Measurements from ENCODE around the gene OR51G2.
"Not testable (repeated sequence)": the region's sequence is repeated elsewhere in the genome, so short reads cannot be mapped to it uniquely, and the experiment has no call there.

The OR51G2 gene, protein sequence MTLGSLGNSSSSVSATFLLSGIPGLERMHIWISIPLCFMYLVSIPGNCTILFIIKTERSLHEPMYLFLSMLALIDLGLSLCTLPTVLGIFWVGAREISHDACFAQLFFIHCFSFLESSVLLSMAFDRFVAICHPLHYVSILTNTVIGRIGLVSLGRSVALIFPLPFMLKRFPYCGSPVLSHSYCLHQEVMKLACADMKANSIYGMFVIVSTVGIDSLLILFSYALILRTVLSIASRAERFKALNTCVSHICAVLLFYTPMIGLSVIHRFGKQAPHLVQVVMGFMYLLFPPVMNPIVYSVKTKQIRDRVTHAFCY

DNA sequence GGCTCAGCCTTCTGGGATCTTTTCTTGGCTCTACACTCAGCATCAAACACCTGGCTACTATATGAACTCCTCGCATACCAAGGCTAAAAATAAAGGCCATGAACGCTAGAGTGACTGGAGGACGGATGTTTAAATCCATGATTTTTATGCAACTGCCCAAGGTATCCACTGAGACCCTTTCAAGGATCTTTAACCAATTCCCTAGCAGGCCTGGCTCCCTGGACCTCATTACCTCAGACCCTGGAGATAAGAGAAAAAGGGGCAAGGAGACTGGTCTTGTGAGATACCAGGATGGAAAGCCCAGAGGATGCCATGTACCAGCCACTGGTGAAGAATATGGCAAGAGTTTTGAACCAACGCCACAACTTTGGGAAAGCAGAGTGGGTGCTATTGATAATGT is at the start of gene OR51G2:
TSS of gene OR51G2 (minus strand) at position 101 of the 400 bp plus-strand sequence. CDS start 3,687 bp downstream, outside the sequence.
- no peak for DNase-seq

DNA sequence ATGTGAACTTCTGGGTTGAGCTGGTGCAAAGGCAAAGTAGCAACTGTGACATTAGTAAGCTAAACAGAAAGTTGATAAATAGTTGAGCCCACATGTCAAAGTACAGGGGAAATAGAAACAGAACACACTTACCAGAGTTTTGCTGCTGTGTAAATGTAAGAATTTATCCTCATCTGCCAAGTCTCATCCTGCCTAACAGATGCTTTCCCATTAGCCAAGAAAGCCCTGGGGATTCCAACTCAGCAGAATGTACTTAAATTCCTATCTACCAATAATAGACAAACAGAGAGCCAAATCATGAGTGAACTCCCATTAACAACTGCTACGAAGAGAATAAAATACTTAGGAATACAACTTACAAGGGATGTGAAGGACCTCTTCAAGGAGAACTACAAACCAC is 43.7 kb upstream of the OR51G2 start:
- DNase-seq, result no peak

DNA sequence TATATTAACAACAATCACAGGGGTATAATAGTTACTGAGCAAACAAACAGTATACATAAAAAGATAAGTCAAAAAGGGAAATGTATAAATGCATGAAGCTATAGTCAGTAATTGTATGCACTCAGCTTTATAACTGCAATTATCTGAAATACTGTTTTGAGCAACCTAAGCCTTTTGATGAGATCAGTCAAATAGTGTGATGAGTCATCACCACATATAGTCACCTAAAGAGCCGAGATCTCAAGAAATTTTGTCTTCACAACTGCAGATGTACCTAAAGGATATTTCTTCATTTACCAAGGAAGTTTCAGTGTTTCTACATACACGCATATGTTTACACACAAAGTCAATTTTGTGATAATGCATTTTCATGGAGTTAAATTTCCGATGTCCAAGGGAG is 41.7 kb upstream of the OR51G2 start:
- no peak for DNase-seq

DNA sequence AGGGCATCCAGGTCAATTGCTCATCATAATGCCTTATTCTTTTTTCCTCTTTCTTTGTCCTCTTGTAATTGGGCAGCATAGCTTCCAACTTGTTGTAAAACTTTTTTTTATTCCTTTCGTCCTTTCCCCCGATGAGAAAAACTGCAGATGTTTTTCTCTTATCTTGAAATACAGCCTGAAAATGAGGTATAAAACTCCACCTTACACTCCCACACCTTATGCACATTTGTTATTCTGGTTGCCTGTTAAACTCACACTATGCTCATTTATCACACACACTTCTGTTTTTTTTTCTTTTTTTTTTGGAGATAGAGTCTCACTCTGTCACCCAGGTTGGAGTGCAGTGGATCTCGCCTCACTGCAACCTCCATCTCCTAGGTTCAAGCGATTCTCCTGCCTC is 38.2 kb upstream of the OR51G2 start:
- DNase-seq, result no peak

DNA sequence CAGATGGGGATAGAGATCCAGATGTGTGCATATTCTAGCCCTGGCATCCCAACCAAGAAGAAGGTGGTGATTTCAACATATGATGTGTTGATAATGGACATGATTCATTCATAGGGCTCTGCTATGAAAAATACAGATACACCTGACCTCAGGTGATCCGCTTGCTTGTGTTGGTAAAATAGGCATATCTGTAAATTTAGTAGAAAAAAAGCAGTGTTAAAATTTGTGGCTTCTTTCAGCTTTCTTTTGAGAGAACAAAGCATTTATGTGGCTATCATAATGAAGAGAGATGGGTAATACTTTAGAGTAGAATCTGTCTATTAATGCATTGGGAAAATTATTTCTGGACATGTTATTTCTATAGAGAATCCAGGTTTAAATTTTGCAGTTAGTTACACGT is 36.5 kb upstream of the OR51G2 start, which contains the start of gene OR51A2:
TSS of gene OR51A2 (minus strand) at position 101 of the 400 bp plus-strand sequence. CDS start at position 101, 0 bp downstream.
- not testable (repeated sequence) for DNase-seq

DNA sequence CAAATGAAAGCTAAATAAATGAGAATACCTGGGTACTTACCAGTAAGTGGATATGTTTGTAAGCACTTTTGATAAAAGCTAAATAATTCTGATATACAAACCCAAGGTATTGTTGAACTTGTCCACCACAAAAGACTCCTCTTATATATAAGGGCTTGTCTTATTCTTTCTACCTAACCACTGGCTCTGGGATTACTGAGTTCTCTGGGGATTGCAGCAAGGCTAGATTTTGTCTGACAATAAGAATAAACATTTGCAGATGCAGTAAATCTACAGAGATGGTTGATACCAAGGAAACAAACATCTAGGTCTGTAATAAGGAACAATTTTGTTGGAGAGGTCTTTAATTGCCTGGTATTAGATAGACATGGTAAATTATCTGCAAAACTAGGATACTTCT is 28.4 kb upstream of the OR51G2 start, which contains the start of gene OR51A4:
TSS of gene OR51A4 (minus strand) at position 101 of the 400 bp plus-strand sequence. CDS start 505 bp downstream, outside the sequence.
- DNase-seq, result no peak

DNA sequence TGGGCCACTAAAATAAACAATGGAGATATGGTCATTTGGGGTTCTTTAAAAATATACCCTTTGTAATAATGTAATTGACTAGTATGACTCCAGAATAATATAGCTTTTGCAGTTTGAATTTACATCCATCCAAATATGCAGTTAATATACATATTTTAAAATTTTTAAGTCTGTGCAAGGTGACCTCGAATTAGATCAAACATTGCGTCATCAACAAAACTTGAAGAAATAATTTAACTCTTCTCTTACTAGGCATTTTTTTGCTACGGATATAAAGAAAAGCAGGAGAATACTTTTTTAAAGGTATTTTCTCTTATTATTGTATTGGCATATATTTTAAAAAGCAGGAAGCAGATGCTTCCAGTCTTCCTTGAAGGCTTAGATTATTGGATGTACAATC is 17.6 kb upstream of the OR51G2 start:
- DNase-seq, result no peak

DNA sequence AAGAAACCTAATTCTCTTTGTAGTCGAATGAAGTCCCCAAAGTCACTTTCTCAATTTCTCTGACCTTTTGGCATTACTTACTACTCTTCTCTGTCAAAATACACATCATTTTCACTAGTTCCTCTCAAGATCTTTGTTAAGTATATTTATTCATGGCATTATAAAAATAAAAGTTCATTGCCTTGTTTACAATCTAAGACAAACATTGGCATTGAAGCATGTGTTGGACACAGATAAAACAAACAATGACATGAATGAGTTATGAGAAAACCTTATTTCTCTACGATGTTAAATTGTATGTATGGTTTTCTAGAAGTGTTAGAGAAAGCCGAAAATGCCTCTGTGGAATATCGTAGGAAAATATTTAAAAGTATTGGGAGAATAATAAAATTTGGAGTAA is 13.6 kb upstream of the OR51G2 start:
- DNase-seq, result no peak

DNA sequence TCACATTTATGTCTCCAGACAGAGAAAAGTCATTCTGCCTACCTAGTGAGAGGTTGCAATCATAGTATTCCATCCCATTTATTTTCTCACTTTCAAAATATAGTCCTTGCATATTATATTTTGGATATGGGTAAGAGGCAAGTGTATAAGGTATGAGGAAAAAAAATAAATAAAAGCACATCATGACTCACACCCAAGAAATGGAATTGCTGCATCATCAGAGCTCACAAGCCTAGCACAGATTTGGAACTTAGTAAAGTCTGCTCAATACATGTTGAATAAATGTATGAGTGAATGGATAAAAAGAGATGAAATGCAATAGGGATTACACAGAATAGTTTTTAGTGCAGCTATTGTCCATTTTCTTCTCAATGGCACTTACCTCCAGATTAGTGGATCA is 7.5 kb upstream of the OR51G2 start:
- no peak for DNase-seq

DNA sequence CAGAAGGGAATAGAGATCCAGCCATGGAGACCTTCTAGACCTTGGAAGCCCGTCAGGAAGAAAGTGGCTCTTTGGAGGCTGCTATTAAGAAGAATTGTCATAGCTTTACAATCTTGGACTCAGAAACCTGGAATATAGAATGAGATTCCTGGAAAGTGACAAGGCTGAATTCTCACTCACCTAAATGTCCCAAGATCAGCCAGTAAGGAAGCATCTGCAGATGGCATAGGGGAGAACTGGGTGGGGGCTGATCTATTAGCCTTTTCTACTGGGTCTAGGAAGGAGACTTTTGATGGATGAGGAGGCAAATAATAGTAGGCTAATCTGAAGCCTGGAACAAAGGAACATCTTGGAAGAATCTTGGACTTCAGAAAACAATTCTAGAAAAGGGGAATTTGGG is 5.1 kb upstream of the OR51G2 start, which contains the start of gene OR51G1:
TSS of gene OR51G1 (minus strand) at position 101 of the 400 bp plus-strand sequence. CDS start at position 101, 0 bp downstream.
- no peak for DNase-seq

DNA sequence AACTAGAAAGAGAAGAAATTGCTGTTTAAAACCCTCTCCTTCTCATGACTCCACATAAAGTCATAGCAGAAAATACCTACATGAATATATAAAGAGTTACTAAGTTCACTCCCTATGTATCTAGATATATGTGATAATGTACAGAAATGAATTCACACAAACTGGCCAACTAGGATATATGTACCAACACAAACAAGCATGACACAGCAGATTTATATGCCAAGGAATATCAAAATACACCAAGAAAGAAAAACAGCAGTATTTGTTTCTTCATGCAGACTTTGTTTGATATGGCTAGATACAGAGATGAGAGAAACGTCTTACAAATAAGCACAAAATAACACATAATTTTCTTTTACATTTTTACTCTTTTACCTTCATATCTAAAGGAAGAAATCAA is 3.2 kb upstream of the OR51G2 start:
- DNase-seq, result no peak

DNA sequence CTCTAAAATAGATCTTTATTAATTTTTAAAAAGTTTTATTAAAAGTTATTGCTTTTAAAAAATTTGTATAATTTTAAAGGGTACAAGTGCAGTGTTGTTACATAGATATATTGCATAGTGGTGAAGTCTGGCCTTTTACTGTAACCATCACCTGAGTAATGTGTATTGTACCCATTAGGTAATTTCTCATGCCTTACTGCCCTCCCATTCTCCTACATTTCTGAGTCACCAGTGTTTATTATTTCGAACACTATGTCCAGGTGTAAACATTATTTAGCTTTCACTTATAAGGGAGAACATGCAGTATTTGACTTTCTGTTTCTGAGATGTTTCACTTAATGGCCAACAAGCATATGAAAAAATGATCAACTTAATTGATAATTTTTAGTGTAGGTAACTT is 2.6 kb upstream of the OR51G2 start:
- DNase-seq, result no peak

DNA sequence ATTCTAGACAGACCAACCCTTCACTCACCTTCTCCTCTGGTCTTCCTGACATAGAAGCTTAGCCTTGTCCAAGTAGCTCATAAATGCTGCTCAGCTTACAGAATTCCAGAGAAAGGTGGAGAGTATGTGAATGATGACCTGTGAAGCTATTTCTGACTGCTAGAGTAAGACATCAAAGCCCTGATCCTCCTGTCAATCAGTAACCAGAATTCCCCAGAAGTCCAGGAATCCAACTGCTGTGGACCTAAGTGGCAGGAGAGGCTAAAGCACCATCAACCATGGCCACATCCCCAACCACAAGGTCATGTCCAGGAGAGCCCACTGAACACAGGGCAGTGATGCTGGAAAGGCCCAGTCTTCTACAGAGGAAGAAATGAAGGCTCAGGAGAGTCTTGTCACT is 2.6 kb downstream of the OR51G2 start:
- no peak for DNase-seq

DNA sequence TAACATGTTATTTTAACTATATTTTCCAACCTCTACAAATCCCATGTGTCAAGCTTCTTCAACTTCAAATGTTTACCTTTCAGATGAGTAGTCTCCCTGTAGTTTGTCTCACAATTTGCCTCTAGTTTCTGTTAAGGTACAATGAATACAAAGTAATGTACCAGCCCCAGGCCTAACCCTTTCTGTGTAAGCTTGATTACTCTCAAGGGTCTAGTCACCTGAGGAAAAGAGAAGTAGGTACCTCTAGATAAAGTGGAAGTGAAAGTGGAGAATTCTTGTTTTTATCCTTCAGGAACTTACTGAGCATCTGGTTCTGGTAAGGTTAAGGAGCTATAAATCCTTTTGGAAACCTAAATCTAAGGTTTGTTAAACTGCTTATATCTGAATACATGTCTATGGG is 15.7 kb downstream of the OR51G2 start, which contains the start of gene OR51A7:
TSS of gene OR51A7 (plus strand) at position 300 of the 400 bp plus-strand sequence. CDS start 3,587 bp downstream, outside the sequence.
- DNase-seq, result no peak

DNA sequence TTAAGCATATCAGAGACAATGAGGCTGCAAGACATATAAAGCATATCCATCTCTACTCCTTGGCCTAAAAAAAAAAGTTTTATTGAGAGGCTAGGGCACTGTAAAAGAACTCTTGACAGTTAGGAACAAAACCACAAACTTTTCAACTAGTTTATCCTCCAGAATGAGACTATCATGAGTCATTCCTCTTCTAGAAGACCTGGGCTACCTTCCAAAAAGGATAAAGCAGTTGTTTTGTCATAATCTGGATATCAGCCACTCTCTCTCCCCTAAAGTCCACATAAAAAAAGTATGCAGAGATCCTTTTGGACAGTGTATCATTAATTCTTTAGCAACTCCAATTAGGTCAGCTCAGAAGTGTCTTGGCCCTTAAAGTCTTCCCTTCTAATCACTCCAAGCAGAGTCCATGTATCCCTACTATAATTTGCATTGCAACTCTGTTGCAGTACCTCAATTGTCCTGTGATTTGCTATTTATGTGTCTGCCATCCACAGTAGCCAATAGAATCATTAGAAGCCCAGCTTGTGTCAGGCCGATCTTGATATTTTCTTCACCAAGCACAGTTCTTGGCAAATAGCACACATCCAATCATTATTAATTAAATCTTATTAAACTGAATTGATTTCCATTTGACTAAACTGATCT is 27.0 kb downstream of the OR51G2 start:
- no peak for DNase-seq

DNA sequence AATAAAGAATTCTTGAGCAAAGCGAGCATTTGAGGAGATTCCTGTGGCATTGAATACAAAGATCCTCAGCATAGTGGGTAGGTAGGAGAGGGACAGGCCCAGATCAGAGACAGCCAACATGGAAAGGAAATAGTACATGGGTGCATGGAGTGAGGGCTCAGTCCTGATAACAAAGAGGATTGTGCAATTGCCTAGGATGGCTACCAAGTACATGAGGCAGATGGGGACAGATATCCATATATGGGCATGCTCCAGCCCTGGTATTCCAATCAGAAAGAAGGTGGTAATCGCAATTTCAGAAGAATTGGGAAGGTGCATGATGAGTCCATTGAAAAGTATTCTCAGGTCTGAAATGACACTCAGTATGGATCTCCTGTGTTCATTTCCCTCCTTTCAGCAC is 28.9 kb downstream of the OR51G2 start:
- DNase-seq, result no peak

DNA sequence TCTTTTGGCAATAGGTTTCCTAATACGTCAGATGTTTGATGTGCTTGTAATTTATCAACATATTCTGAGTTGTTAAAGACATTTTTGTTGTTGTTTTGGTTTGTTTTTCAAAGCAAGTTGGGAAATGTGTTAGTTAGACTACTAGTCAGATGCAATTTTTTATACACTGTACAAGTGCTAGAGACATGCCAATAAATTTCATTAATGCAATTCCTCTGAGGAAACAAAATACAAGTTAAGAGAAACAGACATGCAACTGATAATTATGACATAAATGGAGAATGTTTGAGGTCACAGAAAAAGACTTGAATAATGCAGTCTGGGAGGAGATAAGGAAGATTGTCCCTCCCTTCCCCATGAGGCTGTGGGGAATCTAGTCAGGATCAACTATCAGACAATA is 31.6 kb downstream of the OR51G2 start:
- no peak for DNase-seq

DNA sequence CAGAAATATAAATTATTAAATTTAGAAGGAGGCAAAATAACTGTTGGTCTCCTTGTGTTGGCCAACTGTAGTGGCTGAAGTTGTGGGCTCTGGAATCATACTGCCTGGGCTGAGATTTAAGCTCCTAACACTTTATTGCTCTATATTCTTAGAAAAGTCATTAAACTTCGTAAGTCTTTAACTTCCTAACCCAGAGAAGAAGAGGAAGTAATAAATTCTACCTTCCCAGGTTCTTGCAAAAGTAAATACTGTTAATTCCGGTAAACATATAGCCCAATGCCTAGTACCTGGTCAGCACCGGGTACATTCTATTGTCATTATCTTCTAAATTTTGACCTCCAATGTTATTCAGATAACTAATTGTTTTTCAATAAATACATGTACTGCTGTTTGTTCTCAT is 33.0 kb downstream of the OR51G2 start:
- DNase-seq, result no peak

DNA sequence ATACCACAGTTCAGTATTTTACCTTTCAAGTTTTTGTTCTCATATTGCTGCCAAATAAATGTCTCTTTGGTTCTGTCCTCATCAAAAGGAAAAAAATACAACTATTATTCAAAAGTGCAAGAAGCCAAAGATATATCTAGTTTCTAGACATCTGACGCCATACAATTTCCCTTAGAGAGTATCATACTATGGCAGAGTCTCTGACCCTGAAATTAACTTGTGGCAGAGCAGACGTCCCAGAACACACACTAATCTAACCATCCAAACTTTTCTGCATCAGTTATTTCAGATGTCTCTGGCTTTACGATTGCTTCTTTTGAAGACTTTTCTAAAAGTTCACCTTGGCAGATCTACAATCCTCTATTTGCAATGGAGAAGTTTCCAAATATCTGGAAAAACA is 34.8 kb downstream of the OR51G2 start:
- DNase-seq, result no peak

DNA sequence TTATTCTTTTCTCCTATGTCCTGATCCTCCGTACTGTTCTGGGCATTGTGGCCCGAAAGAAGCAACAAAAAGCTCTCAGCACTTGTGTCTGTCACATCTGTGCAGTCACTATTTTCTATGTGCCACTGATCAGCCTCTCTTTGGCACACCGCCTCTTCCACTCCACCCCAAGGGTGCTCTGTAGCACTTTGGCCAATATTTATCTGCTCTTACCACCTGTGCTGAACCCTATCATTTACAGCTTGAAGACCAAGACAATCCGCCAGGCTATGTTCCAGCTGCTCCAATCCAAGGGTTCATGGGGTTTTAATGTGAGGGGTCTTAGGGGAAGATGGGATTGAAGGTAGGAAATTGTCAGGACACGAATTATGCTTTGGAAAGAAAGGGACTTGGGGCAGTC is 36.6 kb downstream of the OR51G2 start:
- DNase-seq, result no peak

DNA sequence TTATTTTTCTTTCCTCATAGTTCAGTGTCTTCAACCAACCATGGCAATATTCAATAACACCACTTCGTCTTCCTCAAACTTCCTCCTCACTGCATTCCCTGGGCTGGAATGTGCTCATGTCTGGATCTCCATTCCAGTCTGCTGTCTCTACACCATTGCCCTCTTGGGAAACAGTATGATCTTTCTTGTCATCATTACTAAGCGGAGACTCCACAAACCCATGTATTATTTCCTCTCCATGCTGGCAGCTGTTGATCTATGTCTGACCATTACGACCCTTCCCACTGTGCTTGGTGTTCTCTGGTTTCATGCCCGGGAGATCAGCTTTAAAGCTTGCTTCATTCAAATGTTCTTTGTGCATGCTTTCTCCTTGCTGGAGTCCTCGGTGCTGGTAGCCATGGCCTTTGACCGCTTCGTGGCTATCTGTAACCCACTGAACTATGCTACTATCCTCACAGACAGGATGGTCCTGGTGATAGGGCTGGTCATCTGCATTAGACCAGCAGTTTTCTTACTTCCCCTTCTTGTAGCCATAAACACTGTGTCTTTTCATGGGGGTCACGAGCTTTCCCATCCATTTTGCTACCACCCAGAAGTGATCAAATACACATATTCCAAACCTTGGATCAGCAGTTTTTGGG is 37.2 kb downstream of the OR51G2 start, which contains the start of gene OR51T1:
TSS of gene OR51T1 (plus strand) at position 41 of the 641 bp plus-strand sequence. CDS start at position 41, 0 bp downstream.
- no peak for DNase-seq

DNA sequence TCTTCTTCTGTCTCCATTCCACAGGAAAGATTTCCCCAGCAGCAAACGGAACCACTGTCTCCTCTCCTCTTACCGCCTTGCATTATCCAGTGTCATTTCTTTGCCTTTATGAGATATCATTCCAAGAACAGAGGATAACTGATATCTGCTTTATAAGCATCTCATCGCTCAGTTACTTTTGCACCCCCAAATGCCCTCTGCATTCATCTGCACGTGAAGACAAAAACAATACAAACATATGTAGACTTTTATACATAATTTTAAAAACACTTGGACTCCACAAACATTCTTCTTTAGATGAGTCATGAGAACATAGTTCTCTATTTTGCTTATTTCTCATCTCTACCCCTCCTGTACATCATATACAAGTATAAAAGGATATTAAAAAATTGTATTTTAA is 38.0 kb downstream of the OR51G2 start:
- DNase-seq, result no peak

DNA sequence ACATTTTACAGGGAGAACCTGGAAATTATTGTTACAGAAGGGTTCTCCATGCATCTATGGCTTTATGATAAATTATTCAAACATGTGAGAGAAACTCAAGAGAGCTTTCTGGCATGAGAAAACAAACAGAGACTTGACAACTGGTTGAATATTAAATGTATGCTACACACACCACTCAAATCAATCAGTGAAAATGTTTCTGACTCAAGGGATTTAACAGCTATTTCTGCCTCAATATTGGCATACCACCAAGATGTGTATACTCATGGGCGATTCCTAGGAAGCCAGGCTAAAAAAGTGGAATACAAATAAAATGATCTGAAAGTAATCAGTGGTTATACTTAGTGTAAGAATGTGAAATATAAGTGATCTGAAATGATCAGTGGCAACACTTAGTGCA is 53.3 kb downstream of the OR51G2 start:
- DNase-seq, result no peak

DNA sequence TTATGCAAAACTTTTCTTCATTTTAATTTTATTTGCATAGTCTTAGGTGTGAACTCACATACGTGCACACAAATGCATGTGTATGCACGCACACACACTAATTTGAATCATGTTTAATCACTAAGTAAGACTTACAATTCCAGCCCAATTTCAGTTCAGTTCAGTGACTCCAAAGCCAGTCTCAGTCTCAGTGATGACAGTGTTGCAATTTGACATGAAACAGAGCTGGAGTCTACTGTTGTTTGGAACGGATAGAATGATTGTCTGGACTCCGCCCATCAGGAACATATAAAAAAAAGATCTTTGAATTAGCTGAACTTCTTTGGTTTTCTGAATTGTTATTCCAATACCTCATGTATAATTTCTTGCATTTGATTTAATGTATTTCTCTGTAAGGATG is 55.3 kb downstream of the OR51G2 start:
- no peak for DNase-seq

All from activated CD8-positive, alpha-beta memory T cell treated with anti-CD3 and anti-CD28 coated beads, Interleukin-2, amount 50 U/mL, for 48 hours (primary cell).